ENCODE data around the gene H2BK1.

H2BK1 gene

DNA sequence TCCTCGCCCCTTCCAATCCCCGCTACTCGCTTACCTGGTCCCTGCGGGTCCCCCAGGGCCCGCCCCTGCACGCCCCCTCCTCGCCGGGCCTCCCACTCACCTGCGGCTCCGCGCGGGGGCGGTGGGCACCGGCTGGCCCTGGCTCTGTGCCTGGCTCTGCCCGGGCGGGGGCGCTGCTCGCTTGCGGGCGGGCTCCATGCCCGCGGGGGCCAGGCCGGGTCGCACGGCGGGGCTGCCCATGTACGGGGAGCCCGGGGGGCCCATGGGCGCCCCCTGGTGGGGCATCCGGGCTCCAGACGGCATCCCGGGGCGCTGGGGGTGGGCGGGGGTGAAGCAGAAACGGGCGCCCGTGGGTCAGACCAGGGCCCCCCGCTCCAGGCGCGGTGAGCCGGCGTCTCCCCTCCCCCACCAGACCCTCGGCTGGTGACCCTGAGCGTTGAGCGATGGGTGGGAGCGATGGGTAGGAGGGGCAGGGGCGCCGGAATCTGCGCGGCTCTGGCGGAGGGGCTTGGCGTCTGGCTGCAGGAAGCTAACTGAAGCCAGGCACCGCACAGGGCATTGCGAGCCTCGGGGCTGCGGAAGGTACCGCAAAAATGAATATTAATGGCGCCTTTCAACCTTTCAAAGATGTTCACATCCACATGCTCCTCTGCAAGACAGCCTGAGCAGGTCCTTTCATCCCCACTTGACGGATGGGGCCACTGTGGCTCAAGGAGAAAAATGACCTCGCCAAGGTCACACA lies 35.2 kb upstream of the H2BK1 start:
- peak; percentile 84 for DNase-seq (ENCODE audit: low spot score)

GRCh38 chr7:151244841-151245346 lies 34.6 kb upstream of the H2BK1 start:
- no peak for DNase-seq (ENCODE audit: low spot score)

DNA sequence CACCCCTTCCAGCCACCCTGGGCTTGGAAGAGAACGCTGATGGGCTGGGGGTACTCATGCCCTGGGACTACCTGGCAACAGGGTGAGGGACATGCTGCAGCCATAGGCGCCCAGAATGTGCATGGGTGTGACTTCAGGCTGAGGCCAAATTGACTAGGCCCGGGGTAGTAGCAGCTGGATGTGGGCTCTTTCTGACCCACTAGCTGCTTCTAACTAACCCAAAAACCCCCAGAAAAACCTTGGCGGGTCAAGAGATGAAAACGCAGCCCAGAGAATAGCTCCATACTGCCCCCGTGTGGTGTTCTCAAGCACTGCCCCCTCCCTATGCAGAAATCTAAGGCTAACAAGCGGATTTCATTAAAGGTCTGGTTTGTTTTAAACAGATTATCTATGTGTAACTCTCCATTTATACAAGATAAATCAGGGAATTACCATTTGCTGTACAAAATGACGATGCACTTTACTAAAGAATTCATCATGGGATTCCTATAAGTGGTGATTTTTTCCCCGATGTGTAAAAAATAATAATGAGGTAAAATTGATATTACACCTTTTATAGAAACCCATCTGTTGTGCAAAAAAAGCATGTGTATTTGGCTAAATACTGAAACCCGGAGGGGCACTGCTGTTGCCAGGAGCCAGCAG lies 34.0 kb upstream of the H2BK1 start:
- peak; percentile 72 for DNase-seq (ENCODE audit: low spot score)

- no peak for DNase-seq (ENCODE audit: low spot score)
These were observed 33.3 kb upstream of the H2BK1 start for GRCh38 chr7:151243408-151244195.

GRCh38 chr7:151243045-151243349 lies 32.7 kb upstream of the H2BK1 start:
- no peak for DNase-seq (ENCODE audit: low spot score)

DNA sequence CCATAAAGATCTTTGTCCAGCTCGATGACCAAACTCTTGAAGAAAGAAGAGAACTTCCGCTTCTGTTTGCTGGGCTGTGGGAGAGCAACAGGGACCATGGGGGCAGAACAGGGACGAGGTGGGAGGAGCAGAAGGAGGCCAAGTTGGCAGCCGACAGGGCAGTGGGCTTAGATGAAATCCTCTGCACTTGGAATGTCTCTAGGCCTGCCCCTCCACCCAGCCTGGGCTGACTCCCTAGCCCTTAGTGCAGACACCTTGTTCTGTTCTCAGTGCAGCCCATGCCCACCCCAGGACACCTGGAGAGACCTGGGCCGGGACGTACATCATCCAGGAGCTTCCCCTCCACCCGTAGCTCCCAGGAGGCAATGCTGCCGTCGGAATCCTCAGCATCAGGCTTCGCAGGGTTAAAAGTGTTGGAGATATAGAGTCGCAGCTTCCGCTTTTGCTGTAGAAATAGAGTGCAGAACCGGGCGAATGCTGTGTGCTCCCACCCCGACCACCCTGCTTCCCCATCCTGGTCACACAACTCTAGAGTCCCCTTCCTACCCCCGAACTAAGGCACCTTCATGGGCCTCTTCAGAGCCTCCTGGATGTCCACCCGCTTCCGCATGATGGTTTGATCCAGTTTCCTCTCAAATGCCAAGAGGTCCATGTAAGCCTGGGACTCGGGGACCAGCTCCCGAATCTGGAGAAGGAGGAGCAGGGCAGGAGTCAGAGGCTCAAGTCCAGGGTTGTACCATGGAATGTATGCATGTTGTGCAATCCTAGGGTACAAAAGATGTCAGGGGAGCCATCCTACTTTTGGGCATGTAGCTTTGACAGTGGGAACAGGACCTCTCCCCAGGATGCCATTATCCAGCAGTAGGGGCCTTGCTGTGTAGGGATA lies 32.1 kb upstream of the H2BK1 start:
- DNase-seq (ENCODE audit: low spot score), result no peak

DNA sequence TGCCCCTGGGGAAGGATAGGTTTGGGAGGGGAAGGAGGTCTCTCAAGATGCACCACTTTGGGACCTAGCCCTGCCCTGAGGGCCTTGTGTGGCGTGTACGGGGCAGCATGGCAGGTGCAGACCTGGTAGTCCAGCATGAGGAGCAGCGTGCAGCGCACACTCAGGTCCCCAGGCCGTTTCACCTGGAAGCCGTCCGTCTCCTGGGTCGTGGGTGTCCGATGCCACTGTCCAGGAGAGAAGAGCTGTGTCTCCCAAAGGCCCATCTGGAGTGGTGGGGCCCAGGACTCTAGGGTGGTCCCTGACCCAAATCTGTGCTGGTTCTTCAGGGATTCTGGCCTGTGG lies 31.4 kb upstream of the H2BK1 start:
- DNase-seq (ENCODE audit: low spot score), result no peak

- DNase-seq (ENCODE audit: low spot score), result no peak
These were observed 30.9 kb upstream of the H2BK1 start for GRCh38 chr7:151240942-151241754.

DNA sequence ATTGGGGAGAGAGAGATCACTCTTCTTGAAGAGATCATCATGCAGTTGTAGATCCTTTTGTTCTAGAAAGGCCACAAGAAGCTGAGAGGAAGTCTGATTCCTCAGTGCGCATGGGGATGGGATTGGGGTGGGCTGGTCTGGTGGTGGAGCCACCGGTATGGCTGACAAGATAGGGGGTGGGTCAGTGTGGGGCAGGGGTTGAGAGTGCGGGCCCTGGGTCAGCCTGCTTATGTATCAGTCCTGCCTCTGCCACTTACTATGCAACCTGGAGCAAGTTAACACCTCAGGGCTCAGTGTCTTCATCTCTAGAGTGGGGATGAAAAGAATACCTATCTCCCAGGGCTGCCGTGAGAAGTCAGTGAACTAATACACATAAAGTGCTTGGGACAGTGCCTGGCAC lies 30.2 kb upstream of the H2BK1 start:
- no peak for DNase-seq (ENCODE audit: low spot score)

DNA sequence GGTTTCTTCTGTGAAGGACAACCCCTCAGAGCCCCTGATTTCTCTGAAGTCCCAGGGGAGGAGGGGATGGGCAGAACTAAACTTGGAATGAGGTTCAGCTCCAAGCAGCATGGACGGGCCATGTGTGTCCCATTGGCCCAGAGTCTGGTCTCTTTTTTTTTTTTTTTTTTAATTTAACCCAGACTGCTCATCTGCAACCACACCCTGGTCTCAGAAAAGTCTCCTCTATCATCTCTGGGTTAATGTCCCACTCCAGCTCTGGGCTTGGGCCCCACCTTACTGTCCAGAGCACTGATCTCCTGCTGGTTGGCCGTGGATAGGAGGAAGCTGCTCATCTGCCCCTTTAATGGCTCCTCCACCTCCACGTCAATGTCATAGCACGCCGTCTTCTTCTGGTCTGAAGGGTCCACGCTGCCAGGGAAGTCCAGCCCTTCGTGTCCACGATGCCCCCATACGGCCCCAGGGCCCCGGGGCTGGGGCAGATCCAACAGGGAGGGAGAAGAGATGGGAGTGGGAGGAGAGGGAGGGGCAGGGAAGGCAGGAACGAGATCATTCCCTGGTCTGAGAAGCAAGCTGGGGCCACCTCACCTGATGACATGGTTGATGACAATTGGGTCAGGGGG lies 29.7 kb upstream of the H2BK1 start:
- no peak for DNase-seq (ENCODE audit: low spot score)

- DNase-seq (ENCODE audit: low spot score), result no peak
These were observed 28.9 kb upstream of the H2BK1 start for GRCh38 chr7:151238924-151239836.

DNA sequence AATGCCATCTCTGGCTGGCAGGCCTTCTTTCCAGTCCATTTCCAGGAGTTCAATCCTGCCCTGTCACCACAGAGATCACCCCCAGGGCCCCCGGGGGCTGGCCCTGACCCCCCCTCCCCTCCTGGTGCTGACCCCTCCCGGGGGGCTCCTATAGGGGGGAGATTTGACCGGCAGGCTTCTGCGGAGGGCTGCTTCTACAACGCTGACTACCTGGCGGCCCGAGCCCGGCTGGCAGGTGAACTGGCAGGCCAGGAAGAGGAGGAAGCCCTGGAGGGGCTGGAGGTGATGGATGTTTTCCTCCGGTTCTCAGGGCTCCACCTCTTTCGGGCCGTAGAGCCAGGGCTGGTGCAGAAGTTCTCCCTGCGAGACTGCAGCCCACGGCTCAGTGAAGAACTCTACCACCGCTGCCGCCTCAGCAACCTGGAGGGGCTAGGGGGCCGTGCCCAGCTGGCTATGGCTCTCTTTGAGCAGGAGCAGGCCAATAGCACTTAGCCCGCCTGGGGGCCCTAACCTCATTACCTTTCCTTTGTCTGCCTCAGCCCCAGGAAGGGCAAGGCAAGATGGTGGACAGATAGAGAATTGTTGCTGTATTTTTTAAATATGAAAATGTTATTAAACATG lies 28.0 kb upstream of the H2BK1 start:
- DNase-seq (ENCODE audit: low spot score), result no peak

GRCh38 chr7:151237244-151238189 lies 27.2 kb upstream of the H2BK1 start:
- no peak for DNase-seq (ENCODE audit: low spot score)

DNA sequence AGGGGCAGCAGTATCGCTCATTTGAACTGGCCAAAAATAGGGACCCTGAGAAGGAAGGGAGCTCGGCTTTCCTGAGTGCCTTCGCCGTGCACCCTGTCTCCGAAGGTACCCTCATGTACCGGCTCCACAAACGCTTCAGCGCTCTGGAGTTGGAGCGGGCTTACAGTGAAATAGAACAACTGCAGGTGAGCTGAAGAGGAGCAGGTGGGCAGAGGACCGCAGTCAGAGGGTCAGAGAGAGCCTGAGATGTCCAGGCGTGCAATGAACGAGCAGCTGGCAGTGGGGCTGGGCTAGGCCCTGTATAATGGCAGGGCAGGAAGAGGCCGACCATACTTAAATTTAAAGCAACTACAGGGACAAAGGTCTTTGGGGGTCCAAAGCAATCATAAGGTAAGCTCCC lies 26.1 kb upstream of the H2BK1 start:
- no peak for DNase-seq (ENCODE audit: low spot score)

GRCh38 chr7:151235091-151235787 lies 25.0 kb upstream of the H2BK1 start:
- DNase-seq (ENCODE audit: low spot score), result no peak

DNA sequence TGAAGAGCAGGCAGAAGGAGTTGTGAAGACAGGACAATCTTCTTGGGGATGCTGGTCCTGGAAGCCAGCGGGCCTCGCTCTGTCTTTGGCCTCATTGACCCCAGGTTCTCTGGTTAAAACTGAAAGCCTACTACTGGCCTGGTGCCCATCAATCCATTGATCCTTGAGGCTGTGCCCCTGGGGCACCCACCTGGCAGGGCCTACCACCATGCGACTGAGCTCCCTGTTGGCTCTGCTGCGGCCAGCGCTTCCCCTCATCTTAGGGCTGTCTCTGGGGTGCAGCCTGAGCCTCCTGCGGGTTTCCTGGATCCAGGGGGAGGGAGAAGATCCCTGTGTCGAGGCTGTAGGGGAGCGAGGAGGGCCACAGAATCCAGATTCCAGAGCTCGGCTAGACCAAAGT lies 23.5 kb upstream of the H2BK1 start:
- DNase-seq (ENCODE audit: low spot score), result no peak

DNA sequence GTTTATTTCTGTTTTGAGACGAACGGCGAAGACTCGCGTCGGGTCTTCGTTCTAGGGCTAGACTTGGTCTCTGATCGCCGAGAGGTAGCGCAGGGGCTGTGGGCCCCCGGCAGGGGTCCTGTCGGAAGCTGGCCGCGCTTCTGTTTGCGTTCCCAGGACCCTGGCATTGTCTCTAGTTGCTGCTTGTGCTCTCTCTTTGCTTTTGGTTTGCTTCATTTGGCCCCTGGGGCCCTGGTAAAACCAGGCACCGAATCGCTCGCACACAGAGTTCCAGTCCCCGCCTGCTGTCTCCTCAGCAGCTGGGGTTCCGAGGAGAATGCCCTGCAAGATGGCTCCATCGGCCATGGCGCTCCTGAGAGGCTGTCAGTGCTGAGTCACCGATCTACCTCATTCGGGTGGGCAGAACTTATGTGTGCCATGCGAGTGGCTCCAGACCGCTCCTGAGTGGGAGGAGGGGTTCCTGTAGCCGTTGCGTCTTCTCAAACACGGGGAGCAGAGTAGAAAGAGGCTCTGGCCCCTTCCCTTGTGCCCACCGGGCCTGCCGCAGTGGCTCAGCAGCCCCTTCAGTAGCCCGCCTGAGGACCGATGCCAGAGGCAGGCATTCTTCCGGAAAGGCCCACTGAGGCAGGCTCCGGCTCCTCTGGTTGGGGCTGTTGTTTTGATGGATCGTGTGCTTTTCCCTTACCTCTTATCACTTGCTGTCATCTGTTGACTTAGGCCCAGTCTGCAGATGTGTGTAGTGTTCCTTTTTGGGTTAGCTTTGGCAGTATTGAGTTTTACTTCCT lies 22.8 kb upstream of the H2BK1 start:
- DNase-seq (ENCODE audit: low spot score), result peak; percentile 41

Data from iPS-NIHi11 (cell line).